HL-60/S4 (cell line): ENCODE measurements around the gene DHRS12.

Source experiments
- in situ Hi-C: fragments of 300-500 bp; cut with MboI; formaldehyde crosslinking; loops from 2 replicates; pipeline ENCODE4 v1.14.3; 2022; ENCODE audit warnings: low sequenced_read_pairs

The DHRS12 gene

DNA sequence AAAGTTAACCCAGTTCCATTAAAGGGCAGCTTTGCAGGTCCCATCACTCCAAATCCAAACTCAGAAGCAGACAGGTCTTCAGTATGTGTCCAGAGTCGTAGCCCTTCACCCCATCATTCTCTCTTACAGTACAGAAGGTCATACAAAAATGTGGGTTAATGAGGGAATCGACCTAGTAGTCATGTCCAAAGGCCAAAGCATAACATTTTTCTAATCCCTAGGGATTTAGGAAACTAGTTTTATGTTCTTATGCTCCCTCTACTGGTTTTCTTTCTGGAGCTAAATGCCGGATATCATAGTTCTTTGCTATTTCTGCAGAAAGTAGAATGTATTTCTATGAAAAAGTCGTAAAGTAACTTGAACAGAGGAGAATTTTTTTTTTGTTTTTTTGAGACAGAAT, 72.2 kb downstream of the DHRS12 start:
- in situ Hi-C loops, result no loop called here

DNA sequence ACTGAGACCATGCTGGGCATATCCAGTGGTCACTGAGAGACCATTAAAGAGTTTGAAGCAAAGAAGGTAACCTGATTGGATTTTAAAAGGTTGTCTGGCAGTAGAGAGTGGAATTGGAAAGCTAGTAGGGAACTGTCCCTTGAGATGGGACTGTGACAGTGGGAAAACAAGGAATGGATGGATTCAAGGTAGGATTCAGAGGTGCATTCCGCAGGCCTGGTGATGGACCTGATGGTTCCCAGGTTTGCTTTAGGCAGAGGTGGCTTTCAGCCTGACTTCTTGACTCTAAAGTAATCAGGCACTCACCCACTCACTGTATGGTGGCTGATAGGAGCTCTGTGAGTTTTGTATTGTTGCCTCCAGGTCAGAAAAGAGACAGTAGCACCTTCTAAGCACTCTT, 73.0 kb downstream of the DHRS12 start:
- in situ Hi-C loops, result no loop called here

DNA sequence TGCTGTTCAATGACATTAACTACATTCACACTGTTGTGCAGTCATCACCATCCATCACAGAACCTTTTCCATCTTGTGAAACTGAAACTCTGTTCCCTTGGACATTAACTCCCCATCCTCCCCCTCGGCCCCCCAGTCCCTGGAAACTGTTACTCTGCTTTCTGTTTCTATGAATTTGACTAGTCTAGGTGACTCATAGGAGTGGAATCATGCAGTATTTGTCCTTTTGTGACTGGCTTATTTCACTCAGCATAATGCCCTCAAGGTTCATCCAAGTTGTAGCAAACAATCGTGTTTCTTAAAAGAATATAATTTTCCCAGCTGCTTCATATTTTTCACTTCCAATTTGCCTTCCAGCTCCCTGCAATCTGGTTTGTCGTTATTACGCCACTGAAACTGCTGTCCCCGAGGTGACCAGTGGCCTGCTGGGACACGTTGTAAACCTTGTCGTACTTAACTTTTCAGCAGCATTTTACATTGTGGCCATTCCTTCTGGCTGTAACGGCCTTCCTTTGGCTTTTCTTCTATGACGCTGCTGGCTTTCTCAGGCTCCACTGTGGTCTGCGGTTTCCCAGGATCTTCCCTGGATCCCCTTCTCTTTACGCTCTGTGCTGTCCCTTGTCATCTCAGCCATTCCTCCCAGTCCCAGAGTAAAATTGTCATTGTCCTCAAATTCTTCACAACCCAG, 74.0 kb downstream of the DHRS12 start:
- in situ Hi-C loops, result no loop called here

DNA sequence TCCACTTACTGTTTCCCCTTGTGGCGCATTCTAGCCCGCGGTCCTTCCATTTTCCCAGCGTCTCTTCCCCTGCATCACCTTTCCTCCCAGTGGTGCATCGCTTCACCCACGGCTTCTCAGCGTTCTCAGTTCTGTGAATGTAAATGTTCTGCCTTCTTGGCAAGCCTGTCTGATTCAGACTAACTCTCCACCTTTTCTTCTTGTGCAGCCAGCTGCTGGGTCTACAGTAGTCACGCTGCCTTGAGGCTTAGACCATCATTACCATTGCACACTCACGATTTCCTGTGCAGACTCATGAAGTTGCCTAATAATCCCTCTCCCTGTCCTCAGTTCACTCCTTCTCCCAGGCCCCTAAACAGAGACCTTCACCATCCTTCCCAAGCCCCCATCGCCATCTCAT, 75.0 kb downstream of the DHRS12 start:
- in situ Hi-C loops, result no loop called here

DNA sequence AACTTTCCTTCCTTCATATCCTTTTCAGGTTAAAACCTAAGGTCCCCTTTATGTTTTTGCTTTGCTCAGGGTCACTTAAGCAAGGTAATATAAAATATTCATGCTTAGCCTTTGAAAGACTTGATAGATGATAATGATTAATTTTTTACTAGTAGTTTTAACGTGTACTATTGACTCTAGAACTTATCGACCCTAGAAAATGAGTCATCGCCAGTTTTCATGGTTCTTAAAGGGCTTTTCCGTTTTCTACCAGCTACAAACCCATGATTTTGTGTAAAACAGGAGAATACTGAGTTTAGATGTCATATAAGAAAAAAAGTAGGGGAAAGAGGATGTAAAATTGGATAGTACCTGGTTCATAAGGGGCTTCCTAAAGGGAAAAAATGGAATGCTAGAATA, 75.7 kb downstream of the DHRS12 start:
- in situ Hi-C loops, result no loop called here

DNA sequence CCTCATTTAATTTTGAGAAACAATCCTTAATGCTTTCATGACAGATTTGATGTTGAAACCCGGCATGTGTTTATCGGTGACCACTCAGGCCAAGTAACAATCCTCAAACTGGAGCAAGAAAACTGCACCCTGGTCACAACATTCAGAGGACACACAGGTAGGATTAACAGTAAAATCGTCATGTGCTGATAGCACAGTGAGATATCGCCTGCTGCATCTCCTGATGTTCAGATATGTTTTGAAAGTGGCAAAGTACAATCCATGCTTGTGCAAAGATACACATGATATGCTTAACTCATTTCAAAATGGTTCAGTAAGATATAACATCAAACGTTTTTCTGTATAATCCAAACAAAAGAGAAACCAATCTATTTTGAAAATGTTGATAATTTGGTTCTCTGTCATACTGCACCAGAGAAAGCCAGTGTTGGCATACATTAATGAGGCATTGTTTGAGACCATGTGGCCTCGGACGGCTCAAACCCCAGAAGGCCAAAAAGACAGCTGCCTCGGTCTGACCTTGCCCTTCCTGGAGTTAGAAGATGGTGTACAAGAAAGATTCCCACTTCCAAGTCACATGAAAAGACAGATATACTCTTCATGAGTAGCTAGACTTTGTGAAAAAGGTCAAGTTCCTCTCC, 76.2 kb downstream of the DHRS12 start:
- in situ Hi-C loops, result no loop called here

DNA sequence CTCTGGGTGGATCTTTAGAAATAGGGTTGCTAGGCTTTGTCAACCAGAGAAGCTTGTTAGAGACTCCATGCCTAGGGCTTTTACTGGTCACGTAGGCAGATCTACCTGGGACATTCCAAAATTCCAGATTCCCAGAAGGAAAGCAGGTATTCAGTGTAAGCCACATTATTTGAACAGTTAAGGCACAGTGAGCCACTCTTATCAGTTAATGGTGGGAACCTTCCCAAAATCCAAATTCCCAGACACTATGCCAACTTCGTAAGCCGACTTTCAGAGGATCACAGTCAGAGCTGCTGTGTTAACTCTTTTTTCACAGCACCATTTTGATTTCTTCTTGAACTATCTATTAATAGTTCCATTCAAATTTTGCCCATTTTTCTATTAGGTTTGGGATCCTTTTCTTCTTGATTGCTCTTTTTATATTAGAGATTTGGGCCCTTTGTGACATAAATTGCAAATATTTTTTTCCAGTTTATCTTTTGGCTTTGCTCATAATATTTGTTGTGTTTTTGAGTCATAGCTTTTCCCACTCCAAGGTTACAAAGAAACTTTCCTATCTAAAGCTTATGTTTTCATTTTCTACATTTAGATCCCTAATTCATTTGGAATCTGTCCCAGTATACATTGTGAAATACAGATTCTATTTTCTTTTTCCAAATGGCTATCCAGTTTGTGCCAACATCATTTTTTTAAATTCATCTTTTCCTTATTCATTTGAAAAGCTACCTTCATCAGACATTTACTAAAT, 77.3 kb downstream of the DHRS12 start:
- in situ Hi-C loops, result no loop called here

DNA sequence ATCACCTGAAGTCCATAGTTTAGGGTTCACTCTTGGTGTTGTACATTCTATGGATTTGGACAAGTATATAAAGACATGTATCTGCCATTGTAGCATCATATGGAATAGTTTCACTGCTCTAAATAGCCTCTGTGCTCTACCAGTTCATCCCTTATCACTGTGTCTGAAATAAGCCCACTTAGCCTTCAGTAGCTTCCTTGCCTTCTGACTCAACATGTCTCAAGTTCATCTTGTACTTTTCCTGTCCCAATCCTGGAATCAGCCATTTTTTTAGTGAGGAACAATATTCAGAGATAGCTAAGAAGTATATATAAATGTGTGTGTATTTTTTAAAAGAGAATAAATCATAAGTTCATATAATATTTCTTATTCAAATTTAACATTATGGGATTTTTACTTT, 79.2 kb downstream of the DHRS12 start:
- in situ Hi-C loops, result no loop called here

DNA sequence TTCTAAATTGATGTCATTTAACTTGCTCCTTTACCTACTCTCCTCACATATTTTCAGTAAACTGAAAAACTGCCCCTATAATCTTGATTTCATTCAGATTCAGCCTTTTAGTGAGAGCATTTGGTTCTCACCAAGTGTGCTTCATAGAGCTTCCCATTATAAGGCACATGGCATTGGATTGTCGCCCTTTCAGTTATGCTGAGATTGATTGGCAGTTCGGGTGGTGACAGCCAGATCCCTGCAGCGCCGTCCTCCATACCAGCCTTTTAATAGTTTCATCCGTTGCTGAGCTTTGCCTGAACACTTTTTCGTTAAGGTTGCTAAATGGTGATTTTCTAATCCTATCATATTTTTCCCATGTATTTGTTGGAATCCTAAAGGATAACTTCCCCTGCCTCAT, 80.4 kb downstream of the DHRS12 start:
- in situ Hi-C loops, result no loop called here

DNA sequence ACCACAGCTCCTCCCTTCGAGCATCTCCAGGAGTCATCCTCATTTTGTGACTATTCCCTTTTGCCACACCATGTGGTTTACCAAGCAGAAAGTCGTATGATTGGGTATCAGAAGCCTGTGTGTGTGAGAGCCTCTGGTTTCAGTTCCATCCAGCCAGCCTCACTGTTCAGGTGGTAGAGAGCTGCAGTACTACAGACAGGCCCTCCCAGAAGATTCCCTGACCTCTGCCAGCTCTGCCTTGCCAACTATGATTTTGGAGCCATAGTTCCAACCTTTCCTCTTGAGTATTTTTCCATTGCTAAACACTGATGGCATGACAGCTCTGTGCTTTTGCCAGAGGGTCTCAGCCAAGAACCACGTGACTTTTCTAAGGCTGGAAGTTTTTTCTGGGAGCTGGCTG, 82.5 kb downstream of the DHRS12 start:
- in situ Hi-C loops, result no loop called here

DNA sequence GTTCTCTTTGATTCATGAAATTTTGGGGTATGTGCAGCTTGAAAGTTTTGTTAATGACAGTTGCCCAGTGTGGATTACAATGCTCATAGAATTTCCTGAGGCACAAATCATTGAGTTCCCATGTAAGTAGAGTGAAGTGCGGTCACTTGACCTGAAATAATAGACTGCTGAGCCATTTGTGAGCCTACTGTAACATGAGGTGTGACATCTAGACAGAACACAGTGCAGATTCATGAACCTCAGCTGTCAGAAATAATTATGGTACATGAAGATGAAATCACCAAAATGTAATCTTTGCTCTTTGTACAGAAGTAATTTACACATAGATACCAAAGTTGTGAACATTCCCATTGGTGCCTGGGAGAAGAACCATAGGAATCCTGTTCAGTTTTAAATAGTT, 84.6 kb downstream of the DHRS12 start:
- in situ Hi-C loops, result no loop called here
